Smooth muscle cell (in vitro differentiated cells): ENCODE results near the gene MRPL49. TPM values are rescaled to one million over a fixed set of nuclear protein-coding genes. Genes with fewer than 3 reads are reported as not detected.

Source experiments
- DNase-seq: peaks from one replicate; lab custom pipeline; 2025; ENCODE audit not compliant: unreplicated experiment; lab: John Stamatoyannopoulos, UW
- H2AFZ ChIP-seq: fragments of 200-600 bp; sonication (generic); 2 replicates; pipeline ENCODE4 v1.6.0; 2016; ENCODE audit warnings: antibody characterized with exemption, low read depth, mild to moderate bottlenecking
- H3F3A ChIP-seq: fragments of 200-600 bp; sonication (generic); 2 replicates; pipeline ENCODE4 v1.6.0; 2017; ENCODE audit warnings: antibody characterized with exemption, low read depth
- H3K27ac ChIP-seq: fragments of 200-600 bp; sonication (generic); 2 replicates; pipeline ENCODE4 v1.5.1; 2016; ENCODE audit warnings: low read depth, mild to moderate bottlenecking
- H3K27me3 ChIP-seq: fragments of 200-600 bp; sonication (generic); 2 replicates; pipeline ENCODE4 v1.6.1; 2016; ENCODE audit warnings: low read depth, mild to moderate bottlenecking
- H3K36me3 ChIP-seq: fragments of 200-600 bp; sonication (generic); 2 replicates; pipeline ENCODE4 v1.5.1; 2016; ENCODE audit warnings: low read depth
- H3K4me1 ChIP-seq: fragments of 200-600 bp; sonication (generic); 2 replicates; pipeline ENCODE4 v1.5.1; 2016; ENCODE audit warnings: low read depth
- H3K4me2 ChIP-seq: fragments of 200-600 bp; sonication (generic); 2 replicates; pipeline ENCODE4 v1.6.0; 2016; ENCODE audit warnings: mild to moderate bottlenecking
- H3K4me3 ChIP-seq: fragments of 200-600 bp; sonication (generic); 2 replicates; pipeline ENCODE4 v1.5.1; 2016; ENCODE audit warnings: mild to moderate bottlenecking
- H3K79me2 ChIP-seq: fragments of 200-600 bp; sonication (generic); 2 replicates; pipeline ENCODE4 v1.6.0; 2016; ENCODE audit warnings: low read depth, mild to moderate bottlenecking
- H3K9ac ChIP-seq: fragments of 200-600 bp; sonication (generic); 2 replicates; pipeline ENCODE4 v1.6.0; 2016; ENCODE audit warnings: low read depth
- H3K9me3 ChIP-seq: fragments of 200-600 bp; sonication (generic); replicated peaks from 2 replicates; pipeline ENCODE4 v1.5.1; 2016; ENCODE audit warnings: low read depth
- H4K20me1 ChIP-seq: fragments of 200-600 bp; sonication (generic); 2 replicates; pipeline ENCODE4 v1.6.0; 2016; ENCODE audit warnings: low read depth
- CTCF ChIP-seq: fragments of 200-600 bp; sonication (generic); IDR thresholded peaks from 2 replicates; pipeline ENCODE4 v1.5.1; 2017; ENCODE audit warnings: borderline replicate concordance, mild to moderate bottlenecking, antibody characterized with exemption; ENCODE audit not compliant: insufficient read depth, poor library complexity, severe bottlenecking
- WGBS: methylation state at CpG from one replicate; pipeline ENCODE4 v1.1.7; 2016; ENCODE audit warnings: low lambda C conversion rate; 5-methylcytosine and 5-hydroxymethylcytosine counted together
- polyA plus RNA-seq: library from polyadenylated mRNA; unstranded; fragments of >200 nt; fragmentation: Nextera tagmentation; extraction: Ambion mirVana; gene quantifications from 2 replicates; pipeline ENCODE4 v1.2.1, GENCODE V29; 2016
- total RNA-seq: library from RNA; depleted of rRNA; stranded (reverse); fragments of >200 nt; gene quantifications from 2 replicates; pipeline ENCODE4 v1.2.3, GENCODE V29; 2014

Gene MRPL49
- total and polyA plus RNA-seq, 2 experiments from 2014 or later, result 43.0 to 55.4 TPM

- H3K4me3 ChIP-seq, result no peak overlapping the region
- no peaks in the 10 kb centered on the region for H3K4me1 ChIP-seq
- no peaks in the 10 kb centered on the region for H3K36me3 ChIP-seq
- no peak overlapping the region for H3K9ac ChIP-seq
- H2AFZ ChIP-seq, result no peak overlapping the region
- no peaks in the 10 kb centered on the region for H3F3A ChIP-seq
- WGBS, result 87% methylated on average over 31 of the region's 31 CpGs
- no peak overlapping the region for H3K4me2 ChIP-seq
- H3K27ac ChIP-seq, result no peak overlapping the region
- no peaks in the 10 kb centered on the region for H4K20me1 ChIP-seq
- no peaks in the 10 kb centered on the region for H3K27me3 ChIP-seq
- no peaks in the 10 kb centered on the region for H3K9me3 ChIP-seq
- TF ChIP-seq CTCF, result no peak
- no peaks in the 10 kb centered on the region for H3K79me2 ChIP-seq
- DNase-seq, result no peak
These were observed 43.5 kb downstream of the MRPL49 start for GRCh38 chr11:65165410-65166317.

- Histone ChIP-seq H3K9ac (no peak overlapping the region), H3K4me1 (no peaks in the 10 kb centered on the region), H3F3A (no peaks in the 10 kb centered on the region), H3K27ac (no peak overlapping the region), H3K4me3 (no peak overlapping the region), H4K20me1 (no peaks in the 10 kb centered on the region), H3K36me3 (no peaks in the 10 kb centered on the region), H3K79me2 (no peaks in the 10 kb centered on the region), H3K9me3 (no peaks in the 10 kb centered on the region), H3K27me3 (no peaks in the 10 kb centered on the region), H2AFZ (no peak overlapping the region), H3K4me2 (no peak overlapping the region)
- no peak for TF ChIP-seq CTCF
- no peak for DNase-seq
- 91% methylated on average over 3 of the region's 3 CpGs for WGBS
These were observed 44.8 kb downstream of the MRPL49 start for GRCh38 chr11:65166893-65167292.

GRCh38 chr11:65167656-65168055 lies 45.5 kb downstream of the MRPL49 start:
- Histone ChIP-seq H3F3A (no peaks in the 10 kb centered on the region), H3K79me2 (no peaks in the 10 kb centered on the region), H3K36me3 (no peaks in the 10 kb centered on the region), H3K27ac (no peak overlapping the region), H3K9ac (no peak overlapping the region), H2AFZ (no peak overlapping the region), H3K9me3 (no peaks in the 10 kb centered on the region), H3K4me3 (no peak overlapping the region), H4K20me1 (no peaks in the 10 kb centered on the region), H3K4me2 (no peak overlapping the region), H3K4me1 (no peaks in the 10 kb centered on the region), H3K27me3 (no peaks in the 10 kb centered on the region)
- no peak for TF ChIP-seq CTCF
- DNase-seq, result no peak
- 97% methylated on average over 3 of the region's 3 CpGs for WGBS

GRCh38 chr11:65169164-65169641 lies 47.1 kb downstream of the MRPL49 start:
- Histone ChIP-seq H3K27me3 (no peaks in the 10 kb centered on the region), H2AFZ (peak overlapping the region; percentile 81), H3K4me2 (no peak overlapping the region), H3K36me3 (no peaks in the 10 kb centered on the region), H3K27ac (peak overlapping the region; percentile 82), H3K79me2 (no peaks in the 10 kb centered on the region), H4K20me1 (no peaks in the 10 kb centered on the region), H3F3A (no peaks in the 10 kb centered on the region), H3K4me3 (no peak overlapping the region), H3K9ac (peak overlapping the region; percentile 44), H3K9me3 (no peaks in the 10 kb centered on the region), H3K4me1 (no peaks in the 10 kb centered on the region)
- WGBS, result 36% methylated on average over 11 of the region's 11 CpGs
- no peak for DNase-seq
- TF ChIP-seq CTCF, result no peak
